ENCODE data around the gene ATP5PB.

Gene ATP5PB

GRCh38 chr1:111446967-111447892 is 2.0 kb upstream of the ATP5PB start:
- no peak for DNase-seq

GRCh38 chr1:111448482-111448917 is 764 bp upstream of the ATP5PB start:
- no peak for DNase-seq

- DNase-seq: no peak
Observed at GRCh38 chr1:111449703-111450017, 396 bp downstream of the ATP5PB start.

GRCh38 chr1:111450185-111450584 is 921 bp downstream of the ATP5PB start:
- DNase-seq: no peak

- no peak for DNase-seq
Observed at GRCh38 chr1:111452581-111452980, 3.3 kb downstream of the ATP5PB start.

GRCh38 chr1:111453706-111454105 is 4.4 kb downstream of the ATP5PB start:
- no peak for DNase-seq

GRCh38 chr1:111454859-111455641 is 5.8 kb downstream of the ATP5PB start:
- no peak for DNase-seq

- no peak for DNase-seq
Observed at GRCh38 chr1:111455642-111456031, 6.4 kb downstream of the ATP5PB start.

GRCh38 chr1:111461765-111462164 is 12.5 kb downstream of the ATP5PB start:
- DNase-seq: no peak

GRCh38 chr1:111462370-111463028 is 13.2 kb downstream of the ATP5PB start:
- DNase-seq: no peak

- no peak for DNase-seq
Observed at GRCh38 chr1:111463029-111463683, 13.9 kb downstream of the ATP5PB start.

GRCh38 chr1:111465754-111466153 is 16.5 kb downstream of the ATP5PB start:
- no peak for DNase-seq

- no peak for DNase-seq
Observed at GRCh38 chr1:111466480-111466879, 17.2 kb downstream of the ATP5PB start.

GRCh38 chr1:111467865-111468716 is 18.8 kb downstream of the ATP5PB start:
- DNase-seq: no peak

- no peak for DNase-seq
Observed at GRCh38 chr1:111468717-111469100, 19.4 kb downstream of the ATP5PB start.

GRCh38 chr1:111469539-111469938 is 20.3 kb downstream of the ATP5PB start:
- DNase-seq: no peak

- no peak for DNase-seq
Observed at GRCh38 chr1:111470596-111470995, 21.3 kb downstream of the ATP5PB start.

GRCh38 chr1:111471012-111471411 is 21.7 kb downstream of the ATP5PB start:
- no peak for DNase-seq

GRCh38 chr1:111471538-111471937 is 22.3 kb downstream of the ATP5PB start:
- DNase-seq: no peak

- no peak for DNase-seq
Observed at GRCh38 chr1:111474106-111474505, 24.8 kb downstream of the ATP5PB start.

- no peak for DNase-seq
Observed at GRCh38 chr1:111474521-111474920, 25.3 kb downstream of the ATP5PB start.

- DNase-seq: no peak
Observed at GRCh38 chr1:111475701-111476100, 26.4 kb downstream of the ATP5PB start.
